Hematopoietic multipotent progenitor cell treated with erythropoietin and hydrocortisone succinate and interleukin-3 and kit ligand, for 8 days (in vitro differentiated cells): Measurements from ENCODE around the gene MAP3K6.
"Not testable (repeated sequence)": the region's sequence is repeated elsewhere in the genome, so short reads cannot be mapped to it uniquely, and the experiment has no call there.

ENCODE experiments used
- DNase-seq: peaks from one replicate; pipeline ENCODE4 v3.0.0-alpha.2; 2015

The MAP3K6 gene

DNA sequence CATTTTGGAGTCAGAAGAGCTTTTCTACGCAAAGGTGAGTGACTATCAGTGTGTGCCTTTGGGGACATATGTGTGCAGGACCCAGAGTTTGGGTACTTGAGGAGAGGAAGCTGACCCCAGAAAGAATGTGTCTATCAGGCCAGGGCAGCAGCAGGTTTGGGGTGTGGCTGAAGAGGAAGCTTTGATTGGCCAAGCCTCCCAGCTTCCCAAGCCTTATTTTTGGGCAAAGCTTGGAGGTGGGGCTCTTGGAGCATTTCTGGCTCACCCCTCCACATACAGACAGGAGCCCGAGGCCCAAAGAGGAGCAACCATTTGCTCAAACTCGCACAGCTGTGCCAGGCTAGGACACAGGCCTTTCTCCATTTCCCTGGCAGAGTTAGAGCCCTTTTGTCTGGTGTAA is 30.3 kb upstream of the MAP3K6 start:
- DNase-seq = no peak

DNA sequence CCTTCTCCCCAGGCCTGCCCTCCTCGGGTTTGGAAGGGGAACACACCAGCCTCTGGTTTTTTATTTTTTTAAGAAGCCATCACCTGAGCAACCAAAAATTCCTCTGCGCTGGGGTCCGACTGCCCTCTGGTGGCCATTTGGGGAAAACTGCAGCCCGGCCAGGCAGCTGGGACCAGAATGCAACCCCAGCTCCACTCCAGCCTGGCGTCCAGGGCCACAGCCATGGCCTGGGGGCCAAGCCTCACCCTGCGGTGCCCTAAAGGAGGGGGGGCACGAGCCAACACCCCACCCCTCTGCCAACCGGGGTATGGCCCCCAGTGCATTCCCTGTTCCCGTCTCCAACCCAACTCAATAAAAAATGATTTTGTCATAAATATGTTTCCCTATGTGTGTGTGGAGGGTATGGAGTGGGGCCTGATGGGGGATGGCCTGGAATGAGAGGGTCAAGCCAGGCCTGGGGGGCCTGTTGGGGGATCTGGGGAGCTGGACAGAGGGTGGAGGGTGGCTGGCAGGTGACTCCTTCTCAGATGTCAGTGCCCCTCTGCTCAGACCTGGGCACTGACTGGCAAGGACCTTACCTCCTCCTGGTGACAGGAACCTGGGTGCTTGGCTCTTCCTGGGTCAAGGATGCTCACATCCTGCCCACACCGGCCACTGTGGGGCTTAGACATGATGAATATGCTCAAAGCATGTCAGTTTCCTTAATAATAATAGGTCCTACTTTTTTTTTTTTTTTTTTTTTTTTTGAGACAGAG is 28.9 kb upstream of the MAP3K6 start:
- DNase-seq = peak; percentile 76

DNA sequence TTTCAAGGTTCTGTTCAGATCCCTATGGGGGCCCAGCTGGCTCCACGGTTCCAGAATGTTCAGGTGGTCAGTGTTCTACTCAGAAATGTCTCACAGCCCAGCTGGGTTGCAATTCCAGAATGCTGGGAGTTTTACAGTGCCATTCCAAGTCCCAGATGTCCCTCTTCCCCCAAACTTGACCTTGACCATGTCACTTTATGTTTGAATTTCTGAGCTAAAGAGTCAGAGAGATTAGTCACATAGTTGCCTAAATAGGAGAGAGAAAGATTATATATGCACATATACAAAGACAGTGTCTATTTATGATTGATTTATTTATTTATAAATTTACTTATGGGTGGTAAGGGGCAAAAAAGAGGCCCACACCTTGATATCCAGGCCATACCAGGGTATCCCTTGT is 28.2 kb upstream of the MAP3K6 start:
- DNase-seq = no peak

DNA sequence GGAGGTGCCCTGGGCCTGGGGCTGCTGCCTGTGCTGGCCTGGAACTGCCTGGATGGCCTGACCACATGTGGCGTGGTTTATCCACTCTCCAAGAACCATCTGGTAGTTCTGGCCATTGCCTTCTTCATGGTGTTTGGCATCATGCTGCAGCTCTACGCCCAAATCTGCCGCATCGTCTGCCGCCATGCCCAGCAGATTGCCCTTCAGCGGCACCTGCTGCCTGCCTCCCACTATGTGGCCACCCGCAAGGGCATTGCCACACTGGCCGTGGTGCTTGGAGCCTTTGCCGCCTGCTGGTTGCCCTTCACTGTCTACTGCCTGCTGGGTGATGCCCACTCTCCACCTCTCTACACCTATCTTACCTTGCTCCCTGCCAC is 27.5 kb upstream of the MAP3K6 start:
- no peak for DNase-seq

DNA sequence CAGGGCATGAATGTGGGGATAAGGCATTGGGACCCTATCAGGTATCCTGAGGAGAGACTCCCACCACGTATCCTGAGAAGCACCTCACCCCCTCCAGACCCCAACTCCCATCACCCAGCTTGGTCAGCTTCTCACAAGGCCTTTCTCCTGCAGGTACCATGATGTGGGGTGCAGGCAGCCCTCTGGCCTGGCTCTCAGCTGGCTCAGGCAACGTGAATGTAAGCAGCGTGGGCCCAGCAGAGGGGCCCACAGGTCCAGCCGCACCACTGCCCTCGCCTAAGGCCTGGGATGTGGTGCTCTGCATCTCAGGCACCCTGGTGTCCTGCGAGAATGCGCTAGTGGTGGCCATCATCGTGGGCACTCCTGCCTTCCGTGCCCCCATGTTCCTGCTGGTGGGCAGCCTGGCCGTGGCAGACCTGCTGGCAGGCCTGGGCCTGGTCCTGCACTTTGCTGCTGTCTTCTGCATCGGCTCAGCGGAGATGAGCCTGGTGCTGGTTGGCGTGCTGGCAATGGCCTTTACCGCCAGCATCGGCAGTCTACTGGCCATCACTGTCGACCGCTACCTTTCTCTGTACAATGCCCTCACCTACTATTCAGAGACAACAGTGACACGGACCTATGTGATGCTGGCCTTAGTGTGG is 27.0 kb upstream of the MAP3K6 start:
- DNase-seq = no peak

DNA sequence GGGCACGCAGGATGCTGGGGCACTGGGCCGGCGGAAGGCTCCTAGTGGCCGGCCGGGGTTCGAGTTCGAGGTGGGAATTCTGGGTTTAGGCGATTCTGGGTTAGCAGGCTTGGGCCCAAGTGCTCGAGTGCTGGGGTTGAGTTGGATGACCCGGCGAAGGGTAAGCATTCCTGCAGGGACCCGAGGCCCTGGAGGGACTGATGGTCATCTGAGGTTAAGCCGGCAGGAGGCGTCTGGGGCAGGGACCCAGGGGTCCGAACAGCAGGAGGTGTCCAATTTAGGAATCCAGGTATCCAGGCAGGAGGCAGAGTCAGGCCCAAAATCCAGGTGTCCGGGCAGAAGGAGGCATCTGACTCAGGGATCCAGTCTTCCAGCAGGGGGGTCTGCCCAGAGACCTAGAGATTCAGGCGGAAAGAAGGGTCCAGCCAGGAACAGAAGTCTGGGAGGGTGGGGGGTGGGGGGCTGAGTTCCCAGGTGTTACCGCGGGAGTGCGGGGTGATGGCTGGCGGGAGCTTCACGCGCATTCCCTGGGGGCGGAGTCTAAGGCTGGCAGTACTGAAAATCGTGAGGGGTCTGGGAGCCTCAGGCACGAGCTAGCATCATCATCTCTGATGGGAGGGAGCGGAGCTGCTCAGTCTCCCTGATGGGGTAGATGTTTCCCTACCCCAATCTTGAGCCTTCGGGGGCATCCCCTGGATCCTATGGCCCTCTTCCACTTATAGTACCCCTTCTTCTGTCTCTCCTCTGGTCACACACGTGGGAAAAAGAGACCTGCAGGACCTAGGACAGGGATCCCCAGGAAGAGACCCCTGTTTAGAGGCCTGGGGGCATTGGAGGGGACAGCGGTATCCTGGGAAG is 26.2 kb upstream of the MAP3K6 start:
- no peak for DNase-seq

DNA sequence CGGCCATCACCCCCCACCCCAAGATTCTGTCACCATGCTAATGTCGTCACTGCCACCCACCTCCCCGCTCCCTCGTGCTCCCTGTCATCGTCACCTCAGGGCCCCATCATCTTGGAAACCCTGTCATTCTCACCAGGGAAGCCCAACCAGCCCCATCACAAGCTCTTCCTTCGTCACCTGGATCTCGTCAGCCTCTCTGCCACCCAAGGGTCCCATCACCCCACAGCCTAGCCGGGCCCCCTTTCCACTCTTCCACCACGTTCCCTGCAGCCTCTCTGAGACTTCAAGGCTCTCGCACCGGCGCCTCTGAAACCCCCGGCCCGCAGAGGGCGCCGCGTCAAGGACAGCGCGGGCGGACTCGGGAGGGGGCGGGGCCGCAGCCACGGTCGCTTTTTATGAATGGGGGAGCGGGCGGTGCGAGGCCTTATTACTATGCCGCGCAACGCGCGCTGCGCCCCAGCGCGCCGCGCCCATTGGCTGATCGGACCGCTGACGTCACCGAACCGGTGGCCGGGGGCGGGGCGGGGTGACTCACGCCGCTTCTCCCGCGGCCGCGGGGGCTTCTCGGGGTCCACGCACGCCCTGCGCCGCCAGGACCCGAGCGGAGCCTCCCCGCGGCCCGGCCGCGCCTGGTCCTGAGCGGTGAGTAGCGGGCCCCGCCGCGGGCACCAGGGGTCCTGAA is 25.5 kb upstream of the MAP3K6 start, which contains the start of gene GPR3:
Gene GPR3, plus strand, starts transcription at position 527 of the 682 bp plus-strand sequence. CDS start 1,177 bp downstream, outside the sequence.
- peak; percentile 90 for DNase-seq

DNA sequence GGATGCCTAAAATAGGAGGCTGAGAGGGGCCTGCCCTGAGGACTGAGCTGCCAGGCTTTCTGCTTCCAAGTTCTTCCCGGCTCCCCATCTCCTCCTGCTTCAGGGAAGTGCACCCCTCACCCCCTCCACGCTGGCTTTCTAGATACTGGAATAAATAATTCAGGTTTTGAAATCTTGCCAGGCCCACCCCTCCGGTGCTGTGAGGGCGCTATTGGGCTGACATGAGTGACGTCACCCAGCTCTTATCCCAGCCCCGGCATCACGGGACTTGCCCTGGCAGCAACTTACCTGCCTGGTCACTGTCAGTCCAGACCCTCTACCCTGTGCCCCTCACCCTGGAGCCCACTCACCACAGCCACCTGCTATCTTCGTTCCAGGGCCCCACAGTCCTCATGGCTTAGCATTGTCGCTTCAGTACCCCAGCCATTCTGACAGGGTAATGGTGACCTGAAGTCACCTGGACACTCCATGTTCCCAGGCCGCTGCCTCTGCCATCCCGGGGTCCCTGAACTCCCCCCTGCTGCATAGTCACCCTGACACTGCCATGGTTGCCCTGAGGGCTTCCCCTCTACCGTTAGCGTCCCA is 24.8 kb upstream of the MAP3K6 start:
- peak; percentile 71 for DNase-seq

DNA sequence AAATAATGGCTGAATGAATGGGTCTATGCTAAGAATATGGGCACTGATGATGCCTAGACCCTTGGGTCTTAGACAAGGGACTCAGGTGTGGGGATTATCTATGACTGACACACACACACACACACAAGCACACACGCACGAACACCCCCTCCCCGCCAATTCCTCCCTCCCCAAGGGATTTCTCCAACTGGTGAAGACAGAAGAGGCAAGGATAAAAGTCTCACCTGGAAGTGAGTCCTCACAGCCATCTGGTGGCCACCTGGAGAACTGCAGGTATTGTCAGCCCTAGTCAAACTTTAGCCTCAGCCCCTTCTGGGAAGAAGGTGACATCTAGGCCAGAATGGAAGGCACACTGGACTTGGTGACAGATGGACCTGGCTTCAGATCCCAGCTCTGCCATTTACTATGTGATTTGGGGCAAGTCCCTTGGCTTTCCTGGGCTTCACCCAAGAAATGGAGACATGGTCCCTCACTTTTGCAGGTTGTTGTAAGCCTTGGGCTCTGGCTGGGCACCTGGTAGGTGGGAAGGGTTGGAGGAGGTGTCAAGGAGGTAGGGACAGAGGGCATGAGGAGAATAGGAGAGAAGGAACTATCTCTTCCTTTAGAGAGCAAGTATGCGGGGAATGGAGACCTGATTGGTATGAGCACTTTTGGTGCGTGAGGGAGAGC is 21.7 kb upstream of the MAP3K6 start:
- peak; percentile 68 for DNase-seq

DNA sequence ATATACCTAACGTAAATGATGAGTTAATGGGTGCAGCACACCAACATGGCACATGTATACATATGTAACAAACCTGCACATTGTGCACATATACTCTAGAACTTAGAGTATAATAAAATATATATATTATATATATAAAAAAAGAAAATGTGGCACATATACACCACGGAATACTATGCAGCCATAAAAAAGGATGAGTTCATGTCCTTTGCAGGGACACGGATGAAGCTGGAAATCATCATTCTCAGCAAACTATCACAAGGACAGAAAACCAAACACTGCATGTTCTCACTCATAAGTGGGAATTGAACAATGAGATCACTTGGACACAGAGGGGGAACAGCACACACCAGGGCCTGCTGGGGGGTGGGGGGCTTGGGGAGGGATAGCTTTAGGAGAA is 18.0 kb upstream of the MAP3K6 start:
- DNase-seq = not testable (repeated sequence)

DNA sequence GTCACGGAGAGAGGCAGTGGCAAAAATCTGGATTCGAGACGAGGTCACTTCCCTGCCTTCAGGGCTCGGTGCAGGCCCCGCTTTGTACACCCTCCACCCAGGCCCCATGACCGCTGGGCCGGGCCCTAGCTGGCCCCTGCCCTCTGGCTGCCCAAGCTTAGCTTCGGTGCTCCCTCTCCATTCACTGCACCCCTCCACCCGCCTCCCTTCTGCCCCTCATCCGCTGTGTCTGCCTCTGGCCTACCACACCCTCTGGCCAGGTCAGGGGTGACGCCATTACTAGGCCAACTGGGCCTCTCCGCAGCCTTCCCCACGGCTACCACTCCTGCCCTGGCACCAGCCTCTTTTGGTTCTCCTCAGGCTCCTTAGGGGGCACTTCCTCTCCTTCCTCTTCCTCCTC is 16.9 kb upstream of the MAP3K6 start:
- no peak for DNase-seq

DNA sequence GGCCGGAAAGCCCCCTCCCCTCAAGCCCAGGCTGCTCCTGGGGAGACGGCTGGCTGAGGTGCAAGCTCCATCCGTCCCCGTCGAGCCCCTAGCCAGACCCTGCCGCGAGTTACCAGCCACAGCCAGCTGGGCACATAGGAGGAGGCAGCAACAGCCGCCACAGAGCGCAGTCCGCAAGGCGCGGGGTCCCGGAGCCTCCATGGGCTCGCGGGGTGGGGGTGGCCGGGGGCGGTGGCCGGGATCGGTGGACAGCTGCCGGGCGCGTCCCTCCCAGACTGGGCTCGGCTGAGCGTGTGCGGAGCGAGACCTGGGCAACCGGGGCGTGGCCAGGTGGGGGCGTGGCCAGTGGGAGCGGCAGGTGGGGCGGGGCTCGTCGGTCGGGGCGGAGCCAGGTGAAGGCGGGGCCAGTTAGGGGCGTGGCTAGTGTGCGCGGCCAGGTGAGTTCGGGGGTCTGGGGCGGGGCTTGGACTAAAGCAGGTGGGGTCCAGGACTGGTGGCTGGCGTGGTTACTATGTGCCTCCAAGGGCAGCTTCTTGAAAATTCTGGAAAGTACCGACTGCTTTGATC is 16.4 kb upstream of the MAP3K6 start, which contains the start of gene CD164L2:
Gene CD164L2, minus strand, starts transcription at position 295 of the 567 bp plus-strand sequence. Its CDS starts 94 bp downstream, at position 201.
- no peak for DNase-seq

DNA sequence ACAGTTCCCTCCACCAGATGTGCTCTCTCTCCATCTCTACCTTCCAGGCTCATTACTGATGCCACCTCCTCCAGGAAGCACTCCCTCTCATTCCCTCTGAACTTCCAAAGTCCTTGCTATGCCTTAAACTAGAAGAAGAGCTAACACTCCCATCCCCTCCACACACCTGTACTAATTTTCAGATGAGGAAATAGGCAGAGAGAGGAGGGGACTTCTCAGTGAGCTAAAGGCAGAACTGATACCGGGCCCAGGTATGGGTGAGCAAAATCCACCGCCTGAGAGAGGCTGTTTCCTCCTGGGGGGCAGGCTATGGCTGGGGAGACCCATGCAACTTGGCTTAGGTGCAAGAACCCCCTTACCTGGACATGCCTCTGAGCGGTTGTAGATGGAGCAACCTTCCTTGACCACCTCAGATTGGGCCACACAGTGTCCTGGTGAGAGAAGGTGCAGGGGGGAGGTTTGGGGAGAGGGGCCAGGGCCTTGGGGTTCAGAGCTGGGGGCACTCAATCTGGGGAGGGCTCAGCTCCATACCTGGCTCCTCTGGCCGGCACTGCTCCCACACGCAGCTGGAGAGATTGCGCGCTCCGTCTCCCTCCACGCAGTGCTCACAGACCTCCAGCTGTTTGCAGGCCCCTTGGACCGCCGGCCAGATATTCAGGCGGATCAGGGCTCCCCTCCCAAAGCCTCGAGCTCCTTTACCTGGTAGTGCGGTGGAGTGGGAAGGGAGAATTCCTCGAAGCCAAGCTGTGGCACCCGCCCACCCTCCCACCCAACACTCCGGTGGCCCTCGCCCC is 15.4 kb upstream of the MAP3K6 start:
- DNase-seq = no peak

DNA sequence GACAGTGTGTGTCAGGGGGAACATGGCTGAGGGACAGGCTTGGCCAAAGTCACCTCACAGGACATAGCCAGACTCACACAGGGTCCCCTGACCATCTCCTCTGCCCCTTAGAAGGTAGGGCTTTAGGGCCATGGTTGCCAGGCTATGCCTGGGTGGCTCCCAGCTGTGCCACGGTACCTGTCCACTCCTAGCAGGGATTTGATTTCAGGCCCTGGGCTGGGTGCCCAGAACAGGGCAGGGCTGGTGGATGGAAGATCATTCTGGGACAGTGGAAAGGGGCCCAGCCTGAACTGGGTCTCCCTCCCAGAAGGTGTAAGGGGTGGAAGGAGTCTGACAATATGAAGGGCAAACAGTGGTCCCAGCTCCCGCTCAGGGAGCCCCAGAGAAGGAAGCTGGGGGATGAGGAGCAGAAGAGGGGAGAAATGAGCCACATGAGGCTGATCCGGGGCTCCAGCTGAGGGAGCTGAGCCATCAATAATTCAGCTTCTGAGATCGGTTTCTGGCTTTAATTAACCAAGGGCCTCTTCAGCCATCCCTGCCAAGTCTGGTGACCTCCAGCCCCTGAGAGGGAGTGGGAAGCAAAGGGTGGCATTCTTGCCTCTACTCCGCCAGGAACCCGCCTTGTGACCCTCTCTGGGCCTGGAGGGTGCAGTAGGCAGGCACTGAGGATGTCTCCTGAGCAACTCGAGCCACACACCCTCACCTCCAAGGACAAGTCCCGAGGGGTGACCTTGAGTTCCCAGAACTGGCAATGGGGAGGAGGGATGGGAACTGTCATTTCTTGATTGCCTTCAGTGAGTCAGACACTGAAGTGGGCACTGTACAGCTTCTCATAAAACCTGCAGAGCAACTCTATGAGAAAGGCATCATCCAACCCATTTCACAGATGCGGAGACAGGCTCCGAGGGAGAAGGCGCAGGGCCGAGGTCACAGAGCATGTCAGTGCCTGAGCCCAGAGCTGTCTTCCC is 14.3 kb upstream of the MAP3K6 start:
- DNase-seq = no peak

DNA sequence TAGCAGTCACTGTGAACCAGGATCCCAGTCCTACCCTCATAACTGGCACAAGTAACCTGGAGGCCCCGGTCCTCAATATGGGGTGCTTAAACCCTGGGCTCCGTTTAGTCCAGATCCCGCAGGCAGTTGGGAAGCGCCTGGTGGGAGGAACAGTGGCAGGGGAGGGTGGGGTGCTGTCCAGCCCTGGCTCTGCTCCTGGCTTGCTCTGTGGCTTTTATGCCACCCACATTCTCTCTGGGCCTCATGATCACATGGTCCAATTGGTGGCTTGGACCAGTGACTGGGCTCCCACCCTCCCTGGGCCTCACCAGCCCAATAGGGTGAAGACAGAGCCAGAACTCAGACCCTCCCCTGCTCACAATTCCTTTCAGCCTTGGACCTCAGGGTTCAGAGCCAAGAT is 13.5 kb upstream of the MAP3K6 start:
- DNase-seq = no peak

DNA sequence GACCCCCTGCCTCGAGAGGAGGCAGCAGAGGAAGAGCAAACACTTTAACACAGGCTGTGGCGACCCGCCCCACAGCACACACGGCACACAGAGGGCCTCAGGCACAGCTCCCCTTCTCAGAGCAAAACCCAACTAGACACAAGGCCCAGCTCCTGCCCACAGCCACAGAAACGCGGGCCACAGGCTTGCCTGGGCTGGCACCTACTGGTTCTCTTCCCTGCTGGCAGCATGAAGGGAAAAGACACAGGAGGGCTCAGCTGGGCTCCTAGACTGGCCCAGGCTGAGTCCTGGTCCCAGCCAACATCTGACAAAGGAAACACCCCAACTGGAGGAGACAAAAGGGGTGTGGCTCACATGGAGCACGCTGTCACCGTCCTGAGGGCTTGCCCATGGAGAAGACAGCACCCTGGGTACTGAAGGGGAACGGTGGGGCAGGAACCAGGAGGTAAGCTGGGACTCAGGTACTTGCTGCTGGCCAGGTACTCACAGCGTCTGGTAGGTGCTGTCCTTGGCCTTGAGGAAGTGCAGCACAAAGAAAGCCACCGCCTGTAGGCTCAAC is 12.9 kb upstream of the MAP3K6 start:
- no peak for DNase-seq

DNA sequence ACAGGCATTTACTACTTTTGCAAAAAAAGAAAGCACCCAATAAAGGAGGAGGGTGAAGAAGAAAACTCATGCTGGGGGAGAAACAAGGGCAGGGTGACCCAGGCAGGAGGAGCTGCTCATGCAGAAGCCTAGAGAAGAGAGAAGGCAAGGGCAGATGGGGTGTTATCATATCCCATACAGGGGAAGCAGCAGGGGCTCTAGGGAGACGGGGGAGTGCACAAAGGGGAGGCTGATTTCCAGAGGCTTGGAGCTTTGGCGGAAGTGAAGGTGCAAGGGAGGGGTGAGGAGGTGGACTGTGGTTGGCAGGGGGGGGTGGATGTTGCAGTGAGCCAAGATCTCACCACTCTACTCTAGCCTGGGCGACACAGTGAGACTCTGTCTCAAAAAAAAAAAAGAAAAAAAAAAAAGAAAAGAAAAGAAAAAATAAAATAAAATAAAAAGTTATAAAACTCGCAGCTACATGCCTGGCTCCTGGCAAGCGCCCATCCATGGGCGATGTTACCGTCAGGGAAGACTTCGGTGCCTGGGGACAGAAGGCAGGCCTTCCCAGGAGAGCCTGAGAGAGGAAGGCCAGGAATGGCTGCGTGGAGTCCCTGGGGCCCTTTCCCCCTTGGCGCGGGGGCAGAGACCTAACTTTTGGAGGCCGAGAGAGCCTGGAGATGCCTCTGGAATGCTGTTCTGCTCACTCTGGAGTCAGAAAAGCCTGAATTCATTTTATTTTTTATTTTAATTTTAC is 11.2 kb upstream of the MAP3K6 start:
- DNase-seq = no peak

DNA sequence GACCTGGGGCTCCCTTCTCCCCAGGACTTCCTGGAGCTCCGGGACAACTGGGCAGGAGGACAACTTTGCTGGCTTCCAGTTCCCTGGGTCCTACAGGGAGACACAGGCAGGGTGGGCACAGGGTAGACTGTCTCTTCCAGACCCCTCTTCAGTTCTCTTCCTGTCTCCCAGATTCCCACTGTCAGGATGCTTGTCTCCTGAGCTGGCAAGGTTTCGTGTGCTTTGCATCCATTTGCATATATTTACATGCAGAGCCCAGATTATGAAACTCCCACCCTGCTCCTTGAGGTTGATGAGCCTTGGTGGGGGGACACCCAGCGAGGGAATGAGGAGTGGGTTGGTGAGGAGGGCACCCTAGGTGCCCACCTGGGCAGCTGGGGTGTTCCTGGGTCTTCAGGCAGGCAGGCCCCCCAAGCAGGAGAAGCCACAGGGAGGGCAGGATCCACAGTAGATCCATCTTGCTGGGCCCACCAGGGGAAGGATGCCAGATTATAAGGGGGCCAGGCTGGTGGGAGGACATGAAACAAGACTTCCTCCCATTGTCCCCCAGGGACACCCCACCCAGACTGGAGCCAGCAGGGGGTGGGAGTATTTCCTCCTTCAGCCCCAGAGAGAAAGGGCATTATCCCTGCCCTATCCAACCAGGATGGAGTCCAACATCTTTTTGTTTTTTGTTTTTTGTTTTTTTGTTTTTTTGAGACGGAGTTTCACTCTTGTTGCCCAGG is 7.8 kb upstream of the MAP3K6 start, which contains the start of gene FCN3:
Gene FCN3, minus strand, starts transcription at position 463 of the 725 bp plus-strand sequence. Its CDS starts 6 bp downstream, at position 457.
- no peak for DNase-seq
